Measurements from ENCODE around the gene NCOR2. TPM values are rescaled to one million over a fixed set of nuclear protein-coding genes. Genes with fewer than 3 reads are reported as not detected.

The NCOR2 gene
- total and polyA plus RNA-seq, 2 of the 8 experiments (the other 6 are each of a cell fraction or from before 2014, with no cell fraction given), result 14.8 to 275 TPM

GRCh38 chr12:124605883-124606774 is 38.7 kb upstream of the NCOR2 start (continued):
- TF ChIP-seq ATF3 (IDR thresholded peaks at IDR 0.05; ENCODE audit: insufficient read depth, low read depth, low read length) (no peak), BRCA1 (IDR thresholded peaks at IDR 0.05; ENCODE audit: low read depth, low read length) (no peak), TEAD4 (IDR thresholded peaks at IDR 0.05; ENCODE audit: low read depth, low read length) (no peak), TCF12 (IDR thresholded peaks at IDR 0.05; ENCODE audit: low read depth, low read length) (no peak), CBX5 (IDR thresholded peaks at IDR 0.05; ENCODE audit: low read depth, low read length) (no peak)

Measured in H1 (cell line).